AG04450 (cell line): ENCODE results near the gene TAF8. TPM values are rescaled to one million over a fixed set of nuclear protein-coding genes. Genes with fewer than 3 reads are reported as not detected.
A peak's percentile ranks its signal among the peaks of the same experiment; 100 is the strongest.

Source experiments
- CTCF ChIA-PET: fragments of 300-600, 350-600 bp; formaldehyde crosslinking; extraction: SDS; loops from one replicate; lab custom pipeline; 2022; ENCODE audit warnings: antibody characterized with exemption, inconsistent platforms; lab: Charles Lee
- POLR2A ChIA-PET: fragments of 350-600 bp; formaldehyde crosslinking; extraction: SDS; loops from one replicate; lab custom pipeline; 2021; ENCODE audit warnings: antibody characterized with exemption, inconsistent platforms; lab: Yijun Ruan, JAX
- DNase-seq: peaks from one replicate; pipeline ENCODE4 v3.0.0-alpha.2; 2011; ENCODE audit warnings: low read depth, low spot score
- H3K27ac ChIP-seq: one replicate; pipeline ENCODE4 v1.5.1; 2012; ENCODE audit warnings: low read depth, low read length, control low read depth
- H3K27me3 ChIP-seq: one replicate; pipeline ENCODE4 v1.6.0; 2012; ENCODE audit warnings: low read length; ENCODE audit not compliant: control insufficient read depth, insufficient read depth
- H3K4me3 ChIP-seq: 2 replicates; pipeline ENCODE4 v1.5.1; 2011; ENCODE audit warnings: mild to moderate bottlenecking, low read depth, low read length, control low read depth
- H3K9me3 ChIP-seq: 2 replicates; pipeline ENCODE4 v1.5.1; 2012; ENCODE audit warnings: low read length; ENCODE audit not compliant: control insufficient read depth, insufficient read depth
- CTCF ChIP-seq: IDR thresholded peaks from 2 replicates; pipeline ENCODE4 v1.5.1; 2011; ENCODE audit warnings: low read depth, low read length, control low read depth, inconsistent platforms
- polyA plus RNA-seq: library from polyadenylated mRNA; depleted of rRNA; stranded (reverse); fragments of >200 nt; gene quantifications from 2 replicates; pipeline ENCODE4 v1.2.3, GENCODE V29; 2011; rRNA removed
- small RNA-seq: library from RNA; depleted of rRNA; stranded (forward); fragments of <200 nt; gene quantifications from one replicate; pipeline ENCODE3, GENCODE V24; 2012; ENCODE audit warnings: low read depth; ENCODE audit not compliant: insufficient read length

TAF8 gene
- polyA plus RNA-seq, 1 experiment: 14.6 TPM

- ChIA-PET CTCF (interaction anchor here (0.5 kb wide), 1 partner anchor 16 kb away, joined by 3 read pairs; no protein-coding TSS in a partner anchor), POLR2A (no interaction called here)
- no peaks in the 10 kb centered on the region; the same call in 1 of the 2 replicates for H3K9me3 ChIP-seq
- H3K27me3 ChIP-seq: no peaks in the 10 kb centered on the region
- no peak overlapping the region for H3K4me3 ChIP-seq
- no peak for DNase-seq
- TF ChIP-seq CTCF: no peak
- H3K27ac ChIP-seq: no peak overlapping the region
Measured at GRCh38 chr6:42135161-42135560, 84.8 kb downstream of the TAF8 start.

- no peak for DNase-seq
- POLR2A ChIA-PET: interaction anchor here (1.5 kb wide), 1 partner anchor 10 kb away, joined by 4 read pairs; no protein-coding TSS in a partner anchor
- TF ChIP-seq CTCF: no peak
- Histone ChIP-seq H3K27ac (no peak overlapping the region), H3K4me3 (no peak overlapping the region), H3K9me3 (no peaks in the 10 kb centered on the region; the same call in 1 of the 2 replicates), H3K27me3 (no peaks in the 10 kb centered on the region)
- CTCF ChIA-PET: interaction anchor here (0.5 to 1.4 kb wide), 2 partner anchors 17 to 428 kb away, joined by 3 read pairs; partner anchors contain the start of gene UBR2
Measured at GRCh38 chr6:42135722-42136121, 85.4 kb downstream of the TAF8 start.

- H3K27ac ChIP-seq: peak overlapping the region; percentile 91
- CTCF ChIA-PET: interaction anchor here (0.7 to 1.8 kb wide), 6 partner anchors 11 to 427 kb away, joined by 3 to 6 read pairs (median 3); partner anchors contain the start of gene UBR2
- POLR2A ChIA-PET: interaction anchor here (0.5 to 1.5 kb wide), 4 partner anchors 9 to 86 kb away, joined by 3 to 7 read pairs (median 4); partner anchors contain the start of gene TAF8
- no peaks in the 10 kb centered on the region for H3K27me3 ChIP-seq
- peak; percentile 51 for TF ChIP-seq CTCF
- H3K4me3 ChIP-seq: no peak overlapping the region
- peak; percentile 42 for DNase-seq
- no peaks in the 10 kb centered on the region; the same call in 1 of the 2 replicates for H3K9me3 ChIP-seq
Measured at GRCh38 chr6:42136508-42137193, 86.3 kb downstream of the TAF8 start.

Small RNA genes within 50 kb of the gene (small RNA-seq; reads per million reads assigned to genes)
- gene RNU6-761P: 0.81 reads per million

Other genes with a start within 250 kb of the TAF8 start
- gene USP49, start 155.1 kb upstream of the TAF8 start, polyA plus RNA-seq: 2.9 and 3.0 TPM in 2 replicates
- gene MED20, start 129.4 kb upstream of the TAF8 start, polyA plus RNA-seq: 45.0 and 48.6 TPM in 2 replicates
- 18.1 and 25.1 TPM in 2 replicates for gene BYSL, start 129.0 kb upstream of the TAF8 start, polyA plus RNA-seq
- 25.8 and 30.9 TPM in 2 replicates for gene CCND3, start 108.7 kb upstream of the TAF8 start, polyA plus RNA-seq
- gene C6orf132, start 92.1 kb downstream of the TAF8 start, polyA plus RNA-seq: 0.68 and 1.1 TPM in 2 replicates
- gene GUCA1A, start 122.8 kb downstream of the TAF8 start, polyA plus RNA-seq: 1.5 and 1.9 TPM in 2 replicates
- gene GUCA1B, start 144.4 kb downstream of the TAF8 start, polyA plus RNA-seq: 0.21 and 0.40 TPM in 2 replicates
- gene MRPS10, start 167.3 kb downstream of the TAF8 start, polyA plus RNA-seq: 45.4 and 63.2 TPM in 2 replicates